Prostate gland (tissue), 2 donors: ENCODE results near the gene SLC16A9.

Experiments used
- CTCF ChIP-seq, 4 experiments: fragments of 200-600 bp in 2 of 4; fragments of 450-650 bp in 2 of 4; sonication (generic) in 2 of 4; IDR thresholded peaks; 1 replicate in 3 of 4; 2 replicates in 1 of 4; pipeline ENCODE4 v1.5.1; 2016 to 2019; ENCODE audit warnings: antibody characterized with exemption in 4 of 4, mild to moderate bottlenecking in 2 of 4, moderate library complexity in 2 of 4
- POLR2A ChIP-seq: fragments of 450-650 bp; IDR thresholded peaks from one replicate; pipeline ENCODE4 v1.6.1; 2016; ENCODE audit warnings: antibody characterized with exemption, mild to moderate bottlenecking
- POLR2AphosphoS5 ChIP-seq: sonication (generic); formaldehyde crosslinking; IDR thresholded peaks from one replicate; pipeline ENCODE4 v1.6.1; 2017; ENCODE audit warnings: antibody characterized with exemption

- TF ChIP-seq CTCF (IDR thresholded peaks at IDR 0.05) = no peak
- TF ChIP-seq POLR2A = no peak
- TF ChIP-seq POLR2AphosphoS5 = no peak
Observed at GRCh38 chr10:59750155-59750945, 40.7 kb upstream of the SLC16A9 start.
